Measurements from ENCODE around the gene PCDH9.

- TF ChIP-seq CTCF (IDR thresholded peaks at IDR 0.05) = no peak
- TF ChIP-seq POLR2A (IDR thresholded peaks at IDR 0.05) = no peak
These were observed 233.6 kb downstream of the PCDH9 start for GRCh38 chr13:66996503-66996902.
